Measurements from ENCODE around the gene RAB27A. TPM values are rescaled to one million over a fixed set of nuclear protein-coding genes. Genes with fewer than 3 reads are reported as not detected.

The RAB27A gene
- total and polyA plus RNA-seq, 9 of the 15 experiments (the other 6 are each of a cell fraction or from before 2014, with no cell fraction given): 31.5 to 171 (median 80.4) TPM

DNA sequence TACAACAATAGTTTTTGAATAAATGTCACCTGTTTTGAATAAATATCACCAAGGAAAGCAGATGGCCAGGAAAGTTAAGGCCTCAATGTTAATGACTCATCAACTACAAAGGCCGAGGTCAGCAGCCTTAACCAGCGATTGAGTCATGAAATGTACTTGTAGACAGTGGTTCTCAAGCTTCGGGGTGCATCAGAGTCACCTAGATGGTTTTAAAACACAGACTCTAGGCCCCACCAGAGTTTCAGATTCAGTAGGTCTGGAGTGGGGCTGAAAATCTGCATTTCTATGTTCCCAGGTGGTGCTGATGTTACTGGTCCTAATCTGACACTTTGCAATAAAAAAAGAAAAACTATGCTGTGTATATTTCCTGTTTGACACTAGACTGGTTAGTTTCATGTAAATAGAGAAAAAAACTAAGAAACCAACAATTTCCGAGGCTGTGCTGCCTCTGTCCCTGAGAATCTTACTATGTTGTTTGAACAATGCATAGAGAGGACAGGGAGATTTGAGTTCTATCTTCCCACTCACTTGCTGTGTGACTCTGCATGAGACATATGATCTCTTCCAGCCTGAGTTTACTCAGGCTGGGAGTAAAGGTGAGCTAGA lies 9.8 kb downstream of the RAB27A start (continued):
- no peak for TF ChIP-seq MYNN (IDR thresholded peaks at IDR 0.05)
- no peak for TF ChIP-seq MYNN (CRISPR knock-in tag; IDR thresholded peaks at IDR 0.05)
- TF ChIP-seq TEAD1 (CRISPR knock-in tag; IDR thresholded peaks at IDR 0.05): 0 out of 4 replicates have a peak, but pooled peaks of 1 of the 2 experiments have one; percentile 17
- TF ChIP-seq LCOR (CRISPR knock-in tag; IDR thresholded peaks at IDR 0.05): no peak
- TF ChIP-seq ATF3 (IDR thresholded peaks at IDR 0.05): peak; percentile 99
- TF ChIP-seq ATF3 (CRISPR knock-in tag; conservative IDR thresholded peaks at IDR 0.05): peak; percentile 84; the same call in 1 of the 2 replicates
- TF ChIP-seq KDM4B (IDR thresholded peaks at IDR 0.05; ENCODE audit: borderline replicate concordance in 2 of 2, low read depth in 1 of 2): no peak
- TF ChIP-seq POLR2B (IDR thresholded peaks at IDR 0.05; ENCODE audit: low read depth, partially characterized antibody): no peak
- peak; percentile 61; the same call in 1 of the 2 replicates for TF ChIP-seq ZFX (CRISPR knock-in tag; IDR thresholded peaks at IDR 0.05)
- TF ChIP-seq TRIM24 (IDR thresholded peaks at IDR 0.05): peak; percentile 77 to 84
- peak; percentile 91 for TF ChIP-seq ZNF316 (IDR thresholded peaks at IDR 0.05)
- TF ChIP-seq L3MBTL2 (IDR thresholded peaks at IDR 0.05): peak; percentile 69
- TF ChIP-seq ARID1B (IDR thresholded peaks at IDR 0.05): peak; percentile 96
- peak; percentile 96 for TF ChIP-seq LEF1 (IDR thresholded peaks at IDR 0.05)
- no peak for TF ChIP-seq NR2F6 (CRISPR knock-in tag; IDR thresholded peaks at IDR 0.05)
- TF ChIP-seq CHD4 (IDR thresholded peaks at IDR 0.05; ENCODE audit: insufficient read depth, insufficient replicate concordance, low read depth, low read length, poor library complexity, severe bottlenecking): peak; percentile 18
- TF ChIP-seq SMARCC2 (IDR thresholded peaks at IDR 0.05; ENCODE audit: low read depth): peak; percentile 96
- 0 out of 6 replicates have a peak, but pooled peaks of 1 of the 3 experiments have one; percentile 19 for TF ChIP-seq ZBTB11 (CRISPR knock-in tag; IDR thresholded peaks at IDR 0.05)
- no peak for TF ChIP-seq GTF2E2 (tag; IDR thresholded peaks at IDR 0.05)
- TF ChIP-seq TCF7 (IDR thresholded peaks at IDR 0.05; ENCODE audit: borderline replicate concordance): peak; percentile 97
- no peak for TF ChIP-seq ILK (tag; IDR thresholded peaks at IDR 0.05; ENCODE audit: borderline replicate concordance, low read depth)
- TF ChIP-seq NCOR1 (IDR thresholded peaks at IDR 0.05): peak; percentile 83
- TF ChIP-seq CBX1 (IDR thresholded peaks at IDR 0.05; ENCODE audit: low read depth): 0 out of 2 replicates have a peak, but pooled peaks have one; percentile 18
- peak; percentile 90 for TF ChIP-seq CBFA2T3 (IDR thresholded peaks at IDR 0.05)
- TF ChIP-seq TFAP4 (CRISPR knock-in tag; IDR thresholded peaks at IDR 0.05; ENCODE audit: borderline replicate concordance): peak; percentile 23; the same call in 1 of the 2 replicates
